ENCODE results near the gene RNF152. TPM values are rescaled to one million over a fixed set of nuclear protein-coding genes. Genes with fewer than 3 reads are reported as not detected.

RNF152 gene
- total and polyA plus RNA-seq, 8 donors = 11.0 to 17.3 (median 14.5) TPM

DNA sequence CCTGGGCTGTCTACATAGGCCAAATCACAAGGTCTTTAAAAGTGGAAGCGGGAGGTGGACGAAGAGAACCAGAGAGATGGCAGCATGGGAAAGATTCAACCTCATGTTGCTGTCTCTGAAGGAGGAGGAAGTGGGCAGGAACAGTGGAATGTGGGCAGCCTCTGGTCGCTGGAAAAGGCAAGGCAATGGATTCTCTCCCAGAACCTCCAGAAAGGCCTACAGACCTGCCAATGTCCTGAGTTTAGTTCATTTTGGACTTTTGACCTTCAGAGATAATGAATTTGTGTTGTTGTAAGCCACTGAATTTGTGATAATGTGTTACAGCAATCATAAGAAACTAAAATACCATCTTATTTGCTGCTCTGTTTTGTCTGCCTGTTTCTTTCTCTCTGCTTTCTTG lies 122.5 kb downstream of the RNF152 start:
- no peaks in the 10 kb centered on the region for H3K4me1 ChIP-seq
- H3K9me3 ChIP-seq = no peaks in the 10 kb centered on the region
- H3K4me3 ChIP-seq = no peak overlapping the region
- no peak for ATAC-seq
- H3K27me3 ChIP-seq = no peaks in the 10 kb centered on the region
- intact Hi-C loops (cut with DNase I) = no loop called here
- H3K27ac ChIP-seq = no peak overlapping the region
- H3K36me3 ChIP-seq = no peaks in the 10 kb centered on the region
- DNase-seq = no peak
- TF ChIP-seq CTCF (IDR thresholded peaks at IDR 0.05) = no peak

DNA sequence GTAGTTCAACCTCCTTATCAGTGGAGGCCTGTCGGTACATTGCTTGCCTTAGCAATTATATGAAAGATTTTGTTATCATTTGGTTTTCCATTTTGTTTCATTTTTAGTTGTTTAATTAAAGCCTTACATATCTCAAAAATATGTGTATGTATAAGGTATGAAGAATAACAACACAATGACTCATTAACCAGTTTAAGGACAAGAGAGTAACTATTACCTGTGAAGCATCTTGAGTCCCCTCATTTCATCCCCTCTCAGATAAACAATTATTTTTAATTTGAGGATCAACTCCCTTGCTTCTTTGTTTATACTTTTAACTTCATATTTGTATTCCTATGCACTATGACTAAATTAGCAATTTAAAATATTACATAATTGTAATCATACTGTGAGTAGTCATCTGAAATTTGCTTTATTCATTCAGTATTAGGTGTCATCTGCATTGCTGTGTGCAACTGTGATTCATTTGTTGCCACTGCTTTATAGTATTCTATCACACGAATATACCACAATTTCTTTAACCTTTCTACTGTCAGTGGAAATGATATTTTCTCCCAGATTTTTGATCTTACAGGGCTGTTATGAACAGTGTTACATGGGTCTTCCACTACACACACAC lies 126.4 kb downstream of the RNF152 start:
- H3K27me3 ChIP-seq = no peaks in the 10 kb centered on the region
- no peaks in the 10 kb centered on the region for H3K9me3 ChIP-seq
- H3K4me3 ChIP-seq = no peak overlapping the region
- H3K4me1 ChIP-seq = no peaks in the 10 kb centered on the region
- ATAC-seq (no peak), DNase-seq (no peak)
- H3K36me3 ChIP-seq = no peaks in the 10 kb centered on the region
- H3K27ac ChIP-seq = no peak overlapping the region
- intact Hi-C loops (cut with DNase I) = no loop called here
- TF ChIP-seq CTCF (IDR thresholded peaks at IDR 0.05) = no peak

- H3K27ac ChIP-seq = no peak overlapping the region
- no peaks in the 10 kb centered on the region for H3K27me3 ChIP-seq
- intact Hi-C loops (cut with DNase I) = no loop called here
- DNase-seq (no peak), ATAC-seq (peak; percentile 35)
- H3K9me3 ChIP-seq = no peaks in the 10 kb centered on the region
- TF ChIP-seq CTCF (IDR thresholded peaks at IDR 0.05) = no peak
- H3K4me1 ChIP-seq = no peaks in the 10 kb centered on the region
- H3K36me3 ChIP-seq = no peaks in the 10 kb centered on the region
- H3K4me3 ChIP-seq = no peak overlapping the region
Observed at GRCh38 chr18:61765097-61765496, 127.7 kb downstream of the RNF152 start.

- Histone ChIP-seq H3K27me3 (no peaks in the 10 kb centered on the region), H3K36me3 (no peaks in the 10 kb centered on the region), H3K4me1 (no peaks in the 10 kb centered on the region), H3K4me3 (no peak overlapping the region), H3K27ac (no peak overlapping the region), H3K9me3 (no peaks in the 10 kb centered on the region)
- intact Hi-C loops (cut with DNase I) = no loop called here
- no peak for ATAC-seq
- TF ChIP-seq CTCF (IDR thresholded peaks at IDR 0.05) = no peak
- no peak for DNase-seq
Observed at GRCh38 chr18:61764381-61764780, 128.4 kb downstream of the RNF152 start.

GRCh38 chr18:61761875-61762274 lies 130.9 kb downstream of the RNF152 start:
- ATAC-seq = no peak
- no peaks in the 10 kb centered on the region for H3K27me3 ChIP-seq
- no peak for TF ChIP-seq CTCF (IDR thresholded peaks at IDR 0.05)
- H3K4me1 ChIP-seq = no peaks in the 10 kb centered on the region
- H3K4me3 ChIP-seq = no peak overlapping the region
- no peaks in the 10 kb centered on the region for H3K36me3 ChIP-seq
- intact Hi-C loops (cut with DNase I) = no loop called here
- no peak overlapping the region for H3K27ac ChIP-seq
- H3K9me3 ChIP-seq = no peaks in the 10 kb centered on the region
- DNase-seq = no peak

Measured in left lung (tissue), 10 donors.